Mononuclear cell (primary cell): Measurements from ENCODE around the gene GDF2. TPM values are rescaled to one million over a fixed set of nuclear protein-coding genes. Genes with fewer than 3 reads are reported as not detected.

Experiments used
- H3K27me3 ChIP-seq: 2 replicates; pipeline ENCODE4 v1.6.0; 2011; ENCODE audit warnings: low read length, control low read depth; ENCODE audit not compliant: insufficient read depth
- H3K4me1 ChIP-seq: 2 replicates; pipeline ENCODE4 v1.5.1; 2011; ENCODE audit warnings: mild to moderate bottlenecking, low read length, control low read depth; ENCODE audit not compliant: insufficient read depth
- H3K4me3 ChIP-seq: 2 replicates; pipeline ENCODE4 v1.5.1; 2011; ENCODE audit warnings: mild to moderate bottlenecking, low read length, moderate library complexity
- H3K9me3 ChIP-seq: 2 replicates; pipeline ENCODE4 v1.5.1; 2011; ENCODE audit warnings: low read depth, mild to moderate bottlenecking, control low read depth, low read length
- total RNA-seq: library from RNA; depleted of rRNA; stranded (reverse); fragments of >200 nt; gene quantifications from one replicate; pipeline ENCODE4 v1.2.3, GENCODE V29; 2012

GDF2 gene
- total RNA-seq, 1 donor: not detected

DNA sequence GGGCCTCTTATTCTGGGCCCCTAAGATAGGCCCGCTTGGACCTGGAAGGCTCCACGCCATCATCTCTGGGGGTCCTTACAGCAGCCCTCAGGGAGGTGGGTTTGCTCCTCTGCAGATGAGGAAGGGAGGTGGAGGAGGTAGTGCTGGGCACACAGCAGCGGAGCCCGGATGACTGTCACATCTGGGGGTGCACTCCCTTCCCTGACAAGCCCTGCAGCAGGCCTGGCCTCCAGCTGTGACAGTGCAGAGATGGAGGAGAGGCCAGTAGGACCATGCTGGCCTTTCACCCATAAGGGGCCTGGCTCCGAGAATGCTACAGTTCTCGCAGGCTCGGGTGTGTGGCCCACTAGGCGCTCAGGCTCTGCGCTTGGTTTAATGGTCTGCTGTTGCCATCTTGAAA is 9.2 kb downstream of the GDF2 start:
- no peaks in the 10 kb centered on the region for H3K9me3 ChIP-seq
- H3K27me3 ChIP-seq: no peaks in the 10 kb centered on the region

DNA sequence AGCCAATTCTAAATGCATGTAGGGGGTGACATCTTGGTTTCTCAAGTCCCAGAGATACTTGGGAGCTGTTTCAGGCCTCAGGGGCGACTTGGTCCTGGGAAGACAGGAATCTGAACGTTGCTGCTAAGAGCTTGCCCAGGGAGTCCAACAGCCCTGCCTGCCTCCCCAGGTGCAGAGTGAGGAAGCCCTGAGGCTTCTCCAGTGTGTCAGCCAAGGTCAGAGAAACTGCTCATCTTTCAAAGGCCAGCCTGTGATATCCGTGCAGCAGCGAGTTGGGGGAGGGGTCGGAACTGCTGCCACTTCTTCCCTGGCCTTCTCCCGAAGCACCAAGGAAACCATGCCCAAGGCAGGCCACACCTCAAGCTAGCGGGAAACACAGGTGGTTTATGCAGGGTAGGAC is 9.7 kb downstream of the GDF2 start:
- Histone ChIP-seq H3K4me1 (no peaks in the 10 kb centered on the region), H3K4me3 (no peak overlapping the region)

More for the DNA sequence above, 9.2 kb downstream of the GDF2 start:
- no peak overlapping the region for H3K4me3 ChIP-seq
- H3K4me1 ChIP-seq: no peaks in the 10 kb centered on the region

GRCh38 chr10:47332371-47332770 is 10.1 kb downstream of the GDF2 start:
- no peaks in the 10 kb centered on the region for H3K27me3 ChIP-seq
- no peaks in the 10 kb centered on the region for H3K4me1 ChIP-seq
- no peaks in the 10 kb centered on the region for H3K9me3 ChIP-seq
- H3K4me3 ChIP-seq: no peak overlapping the region

More for the DNA sequence above, 9.7 kb downstream of the GDF2 start:
- no peaks in the 10 kb centered on the region for H3K27me3 ChIP-seq
- no peaks in the 10 kb centered on the region for H3K9me3 ChIP-seq

DNA sequence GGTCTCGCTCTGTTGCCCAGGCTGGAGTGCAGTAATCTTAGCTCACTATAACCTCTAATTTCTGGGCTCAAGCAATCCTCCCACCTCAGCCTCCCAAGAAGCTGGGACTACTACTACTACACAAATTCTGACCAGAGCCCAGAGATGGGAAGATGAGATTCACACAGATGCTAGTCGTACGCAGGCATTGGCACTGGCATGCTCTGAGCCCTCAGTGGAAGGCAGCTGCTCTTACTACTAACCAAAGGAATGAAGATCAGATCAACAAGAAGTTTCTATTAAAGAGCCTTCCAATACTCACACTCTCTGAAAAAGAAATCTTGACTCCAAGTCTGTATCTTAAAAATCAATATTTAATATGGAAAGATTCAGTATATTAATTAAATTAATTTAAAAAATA is 10.7 kb downstream of the GDF2 start:
- no peaks in the 10 kb centered on the region for H3K27me3 ChIP-seq

DNA sequence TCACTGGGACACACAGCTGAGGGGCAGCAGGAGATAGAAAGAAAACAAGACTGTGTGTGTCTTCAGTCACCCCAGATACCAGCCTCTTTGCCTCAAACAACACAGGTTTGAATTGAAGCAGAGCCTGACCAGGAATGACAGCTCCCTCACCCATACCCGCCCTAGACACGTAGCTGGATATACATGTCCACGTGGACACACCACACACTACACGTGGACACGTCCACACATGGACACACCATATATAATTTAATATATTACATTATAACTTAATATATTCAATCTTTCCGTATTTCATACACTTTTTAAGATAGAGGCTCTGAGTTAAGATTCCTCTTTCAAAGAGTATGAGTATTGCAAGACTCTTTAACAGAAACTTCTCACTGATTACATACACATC is 11.3 kb downstream of the GDF2 start:
- Histone ChIP-seq H3K27me3 (no peaks in the 10 kb centered on the region), H3K4me1 (no peaks in the 10 kb centered on the region), H3K4me3 (no peak overlapping the region), H3K9me3 (no peaks in the 10 kb centered on the region)

More for the DNA sequence above, 10.7 kb downstream of the GDF2 start:
- Histone ChIP-seq H3K4me3 (no peak overlapping the region), H3K4me1 (no peaks in the 10 kb centered on the region), H3K9me3 (no peaks in the 10 kb centered on the region)

DNA sequence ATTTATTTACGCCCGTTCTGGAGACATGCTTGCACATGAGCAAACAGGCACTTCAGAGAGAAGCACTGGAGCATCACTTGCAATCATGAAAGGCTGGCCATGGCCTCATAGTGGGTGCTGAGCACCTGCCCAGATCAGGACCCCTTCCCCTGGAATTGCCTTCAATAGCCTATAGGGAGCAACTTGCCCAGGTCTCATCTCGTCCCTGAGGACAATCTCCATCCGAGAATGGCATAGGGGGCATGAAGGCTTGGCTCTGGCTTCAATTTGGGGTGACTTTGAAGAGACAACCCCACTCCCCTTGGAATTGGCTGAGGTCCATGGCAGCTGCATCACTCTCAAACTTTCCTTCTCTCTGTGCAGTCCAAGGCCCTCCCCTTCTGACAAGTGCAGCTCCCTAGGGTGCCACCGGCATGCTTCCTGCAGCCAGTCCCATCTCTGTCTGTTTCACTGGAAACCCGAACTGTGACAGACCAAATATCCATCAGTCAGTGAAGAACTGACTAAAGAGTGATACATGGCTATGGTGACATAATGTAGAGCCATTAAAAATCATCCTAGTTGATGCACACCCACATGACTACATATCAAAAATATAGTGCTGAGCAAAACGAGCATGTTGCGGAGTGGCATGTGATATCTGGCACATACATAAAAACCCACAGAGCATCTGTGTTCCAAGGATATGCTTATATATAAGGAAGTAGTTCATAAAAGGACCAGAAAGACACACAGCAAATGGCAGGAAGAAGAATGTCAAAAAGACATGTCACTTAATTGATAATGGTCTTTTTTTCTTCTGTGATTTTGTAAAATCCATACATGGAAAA is 12.4 kb downstream of the GDF2 start:
- no peaks in the 10 kb centered on the region for H3K9me3 ChIP-seq

DNA sequence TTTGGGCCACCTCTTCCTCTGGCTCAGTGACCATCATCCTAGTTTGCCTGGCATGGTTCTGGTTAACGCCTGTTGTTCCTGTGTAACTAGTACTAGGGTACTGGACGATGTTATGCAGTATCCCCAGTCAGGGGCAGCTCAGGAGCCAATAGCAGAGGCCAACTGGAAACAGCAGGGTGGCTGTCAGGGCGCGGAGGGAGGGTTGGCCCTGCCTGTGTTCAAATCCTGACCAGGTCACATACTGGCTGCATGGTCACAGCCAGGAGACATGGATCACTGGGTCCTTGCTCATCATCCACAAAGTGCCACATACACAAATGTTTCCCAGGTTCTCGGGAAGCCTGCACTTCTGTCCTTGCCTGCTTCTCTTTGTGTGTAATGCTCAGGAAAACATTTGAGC is 13.7 kb downstream of the GDF2 start:
- Histone ChIP-seq H3K4me3 (no peak overlapping the region), H3K27me3 (no peaks in the 10 kb centered on the region), H3K9me3 (no peaks in the 10 kb centered on the region), H3K4me1 (no peaks in the 10 kb centered on the region)

More for the DNA sequence above, 12.4 kb downstream of the GDF2 start:
- no peaks in the 10 kb centered on the region for H3K4me1 ChIP-seq
- no peaks in the 10 kb centered on the region for H3K27me3 ChIP-seq
- no peak overlapping the region for H3K4me3 ChIP-seq

GRCh38 chr10:47336387-47337134 is 14.3 kb downstream of the GDF2 start:
- H3K4me1 ChIP-seq: no peaks in the 10 kb centered on the region
- H3K27me3 ChIP-seq: no peaks in the 10 kb centered on the region
- no peaks in the 10 kb centered on the region for H3K9me3 ChIP-seq
- H3K4me3 ChIP-seq: no peak overlapping the region

GRCh38 chr10:47337310-47337709 is 15.1 kb downstream of the GDF2 start:
- Histone ChIP-seq H3K27me3 (no peaks in the 10 kb centered on the region), H3K9me3 (no peaks in the 10 kb centered on the region), H3K4me3 (no peak overlapping the region), H3K4me1 (no peaks in the 10 kb centered on the region)

DNA sequence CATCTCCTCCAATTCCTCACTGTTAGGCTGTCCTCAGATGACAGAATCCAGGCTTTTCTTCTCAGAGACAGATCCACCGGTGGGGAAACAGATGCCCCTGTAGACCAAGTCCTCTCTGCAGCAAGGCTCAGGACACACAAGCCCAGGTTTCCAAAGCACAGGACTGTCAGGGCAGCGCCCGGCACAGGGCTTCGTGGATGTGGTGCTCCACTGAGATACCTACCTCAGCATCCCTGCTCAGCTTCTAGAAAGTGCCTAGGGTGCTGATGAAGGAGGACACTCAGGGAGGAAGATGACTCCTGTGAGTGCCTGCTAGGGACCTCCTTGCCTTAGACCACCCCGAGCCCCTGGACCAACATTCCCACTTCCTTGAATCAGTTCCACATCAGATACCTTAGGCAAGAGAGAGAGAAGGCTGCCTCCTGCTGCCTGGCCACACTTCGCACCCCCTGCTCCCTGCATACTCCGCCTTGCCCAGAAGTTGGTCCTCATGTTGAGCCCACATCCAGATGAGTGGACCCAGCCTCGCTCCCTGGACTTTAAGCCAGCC is 17.0 kb downstream of the GDF2 start:
- Histone ChIP-seq H3K27me3 (no peaks in the 10 kb centered on the region), H3K4me3 (no peak overlapping the region), H3K4me1 (no peaks in the 10 kb centered on the region), H3K9me3 (no peaks in the 10 kb centered on the region)

DNA sequence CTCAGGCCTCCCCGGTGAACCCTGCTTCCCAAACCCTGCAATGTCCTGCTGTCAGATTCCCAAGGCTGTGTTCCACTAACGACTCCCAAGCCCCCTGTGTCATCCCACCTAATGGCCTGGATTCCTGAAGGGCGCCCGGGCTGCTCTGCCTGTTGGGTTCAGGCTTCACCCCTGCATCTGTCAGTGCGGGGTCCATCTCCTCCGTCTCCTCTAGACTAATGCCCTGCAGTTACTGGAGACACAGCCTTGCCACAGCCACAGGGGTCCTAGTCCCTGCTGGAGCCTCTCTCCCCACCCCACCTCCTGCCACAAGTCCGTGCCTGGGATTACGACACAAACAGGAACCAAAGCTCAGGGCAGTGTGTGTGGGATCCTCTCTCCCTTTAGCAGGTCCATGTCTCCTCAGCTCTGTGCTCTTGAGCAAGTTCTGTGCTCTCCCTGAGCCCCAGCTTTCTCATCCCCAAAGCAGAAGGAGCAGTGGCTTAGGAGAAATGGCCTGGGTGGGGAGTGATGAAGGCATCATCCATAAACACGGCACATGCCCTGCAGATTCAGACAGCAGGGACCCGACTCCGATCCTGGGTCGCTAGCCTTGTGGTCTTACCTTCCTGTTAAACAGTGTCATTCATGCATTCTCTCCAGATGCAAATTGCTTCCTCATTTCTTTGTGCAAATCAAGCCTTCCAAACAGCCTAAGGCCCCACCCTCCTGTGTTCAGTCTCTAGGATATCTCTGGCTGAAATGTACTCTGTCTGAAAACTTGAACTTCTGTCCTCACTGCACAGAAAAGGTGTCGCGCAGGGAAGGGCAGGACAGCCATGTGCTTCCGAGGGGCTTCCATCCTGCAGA is 17.7 kb downstream of the GDF2 start:
- Histone ChIP-seq H3K27me3 (no peaks in the 10 kb centered on the region), H3K4me3 (no peak overlapping the region), H3K9me3 (no peaks in the 10 kb centered on the region), H3K4me1 (no peaks in the 10 kb centered on the region)

- H3K4me1 ChIP-seq: no peaks in the 10 kb centered on the region
- H3K4me3 ChIP-seq: no peak overlapping the region
- no peaks in the 10 kb centered on the region for H3K9me3 ChIP-seq
- H3K27me3 ChIP-seq: no peaks in the 10 kb centered on the region
Measured at GRCh38 chr10:47340608-47341170, 18.4 kb downstream of the GDF2 start.

GRCh38 chr10:47344996-47345870 is 23.0 kb downstream of the GDF2 start:
- Histone ChIP-seq H3K4me1 (no peaks in the 10 kb centered on the region), H3K4me3 (no peak overlapping the region), H3K9me3 (no peaks in the 10 kb centered on the region), H3K27me3 (no peaks in the 10 kb centered on the region)
